Measurements from ENCODE around the gene SHANK1.

SHANK1 gene

DNA sequence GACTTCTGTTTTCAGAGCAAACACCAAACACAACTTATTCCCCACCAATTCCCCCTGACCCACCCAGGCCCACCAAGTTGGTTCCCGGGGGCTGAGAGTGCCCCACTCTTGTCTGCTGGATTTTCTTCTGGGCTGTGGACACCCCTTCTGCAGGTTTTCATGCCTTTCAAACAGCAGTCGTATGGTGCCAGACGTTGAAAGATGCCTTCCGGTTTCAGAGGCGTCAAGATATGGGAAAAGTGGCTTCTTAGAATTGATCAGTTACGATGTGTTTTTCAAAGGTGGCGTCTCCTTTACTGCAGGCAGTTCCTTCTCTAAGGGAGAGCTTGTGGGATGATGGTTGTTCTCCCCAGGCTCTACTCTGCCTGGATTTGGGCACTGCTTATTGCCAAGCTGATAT, 16.3 kb upstream of the SHANK1 start:
- no peaks in the 10 kb centered on the region for H4K20me1 ChIP-seq (ENCODE audit: insufficient read depth, low read length)
- no peak overlapping the region for H3K4me3 ChIP-seq (ENCODE audit: low read depth, low read length, poor library complexity, severe bottlenecking)
- H2AFZ ChIP-seq (ENCODE audit: low read length), result no peak overlapping the region
- no peaks in the 10 kb centered on the region for H3K4me1 ChIP-seq (ENCODE audit: insufficient read depth, low read length, severe bottlenecking)
- TF ChIP-seq, protein P1, sequence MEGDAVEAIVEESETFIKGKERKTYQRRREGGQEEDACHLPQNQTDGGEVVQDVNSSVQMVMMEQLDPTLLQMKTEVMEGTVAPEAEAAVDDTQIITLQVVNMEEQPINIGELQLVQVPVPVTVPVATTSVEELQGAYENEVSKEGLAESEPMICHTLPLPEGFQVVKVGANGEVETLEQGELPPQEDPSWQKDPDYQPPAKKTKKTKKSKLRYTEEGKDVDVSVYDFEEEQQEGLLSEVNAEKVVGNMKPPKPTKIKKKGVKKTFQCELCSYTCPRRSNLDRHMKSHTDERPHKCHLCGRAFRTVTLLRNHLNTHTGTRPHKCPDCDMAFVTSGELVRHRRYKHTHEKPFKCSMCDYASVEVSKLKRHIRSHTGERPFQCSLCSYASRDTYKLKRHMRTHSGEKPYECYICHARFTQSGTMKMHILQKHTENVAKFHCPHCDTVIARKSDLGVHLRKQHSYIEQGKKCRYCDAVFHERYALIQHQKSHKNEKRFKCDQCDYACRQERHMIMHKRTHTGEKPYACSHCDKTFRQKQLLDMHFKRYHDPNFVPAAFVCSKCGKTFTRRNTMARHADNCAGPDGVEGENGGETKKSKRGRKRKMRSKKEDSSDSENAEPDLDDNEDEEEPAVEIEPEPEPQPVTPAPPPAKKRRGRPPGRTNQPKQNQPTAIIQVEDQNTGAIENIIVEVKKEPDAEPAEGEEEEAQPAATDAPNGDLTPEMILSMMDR (IDR thresholded peaks at IDR 0.05; ENCODE audit: low read length), result no peak
- TF ChIP-seq EZH2 (IDR thresholded peaks at IDR 0.05; ENCODE audit: borderline replicate concordance, low read length), result no peak
- no peaks in the 10 kb centered on the region; the same call in 1 of the 2 replicates for H3K27me3 ChIP-seq (ENCODE audit: insufficient read depth, low read length)
- H3F3A ChIP-seq (ENCODE audit: insufficient read depth, low read length), result no peaks in the 10 kb centered on the region
- H3K9me3 ChIP-seq (ENCODE audit: low read length), result no peaks in the 10 kb centered on the region
- no peak overlapping the region for H3K9ac ChIP-seq (ENCODE audit: low read length)
- H3K27ac ChIP-seq (ENCODE audit: low read depth, low read length, poor library complexity, severe bottlenecking), result no peak overlapping the region
- no peak overlapping the region for H3K4me2 ChIP-seq (ENCODE audit: low read length)
- no peaks in the 10 kb centered on the region for H3K36me3 ChIP-seq (ENCODE audit: insufficient read depth, low read length)
- no peaks in the 10 kb centered on the region for H3K79me2 ChIP-seq (ENCODE audit: insufficient read depth, low read length)
- H3K9me2 ChIP-seq (ENCODE audit: low read depth, low read length), result no peaks in the 10 kb centered on the region

DNA sequence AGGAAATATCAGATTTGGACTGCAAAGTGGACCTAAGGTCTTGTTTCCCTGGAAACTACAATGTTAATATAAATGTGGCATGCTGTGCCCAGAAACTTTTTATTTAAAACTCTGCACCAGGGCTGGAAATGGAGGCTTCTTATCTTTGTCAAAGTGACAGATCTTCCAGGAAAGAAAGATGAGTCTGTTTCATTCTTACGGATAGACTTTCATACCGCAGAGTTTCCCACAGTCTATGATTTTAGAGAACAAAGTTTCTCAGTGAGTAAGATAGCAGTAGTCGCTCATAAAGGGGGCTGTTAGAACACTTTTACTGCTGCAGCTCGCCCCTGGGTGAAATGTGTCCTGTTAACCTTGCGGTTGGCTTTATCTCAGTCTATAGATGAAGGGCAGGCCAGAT, 10.3 kb upstream of the SHANK1 start:
- H3K79me2 ChIP-seq (ENCODE audit: insufficient read depth, low read length), result no peaks in the 10 kb centered on the region
- H3F3A ChIP-seq (ENCODE audit: insufficient read depth, low read length), result no peaks in the 10 kb centered on the region
- no peak overlapping the region for H3K9ac ChIP-seq (ENCODE audit: low read length)
- H3K9me3 ChIP-seq (ENCODE audit: low read length), result no peaks in the 10 kb centered on the region
- H2AFZ ChIP-seq (ENCODE audit: low read length), result no peak overlapping the region
- no peaks in the 10 kb centered on the region for H3K36me3 ChIP-seq (ENCODE audit: insufficient read depth, low read length)
- H3K4me1 ChIP-seq (ENCODE audit: insufficient read depth, low read length, severe bottlenecking), result no peaks in the 10 kb centered on the region
- no peak for TF ChIP-seq EZH2 (IDR thresholded peaks at IDR 0.05; ENCODE audit: borderline replicate concordance, low read length)
- TF ChIP-seq, protein P1 (IDR thresholded peaks at IDR 0.05; ENCODE audit: low read length), result no peak
- H3K27me3 ChIP-seq (ENCODE audit: insufficient read depth, low read length), result no peaks in the 10 kb centered on the region
- no peaks in the 10 kb centered on the region for H4K20me1 ChIP-seq (ENCODE audit: insufficient read depth, low read length)
- no peak overlapping the region for H3K4me3 ChIP-seq (ENCODE audit: low read depth, low read length, poor library complexity, severe bottlenecking)
- no peak overlapping the region for H3K4me2 ChIP-seq (ENCODE audit: low read length)
- no peaks in the 10 kb centered on the region for H3K9me2 ChIP-seq (ENCODE audit: low read depth, low read length)
- H3K27ac ChIP-seq (ENCODE audit: low read depth, low read length, poor library complexity, severe bottlenecking), result no peak overlapping the region

DNA sequence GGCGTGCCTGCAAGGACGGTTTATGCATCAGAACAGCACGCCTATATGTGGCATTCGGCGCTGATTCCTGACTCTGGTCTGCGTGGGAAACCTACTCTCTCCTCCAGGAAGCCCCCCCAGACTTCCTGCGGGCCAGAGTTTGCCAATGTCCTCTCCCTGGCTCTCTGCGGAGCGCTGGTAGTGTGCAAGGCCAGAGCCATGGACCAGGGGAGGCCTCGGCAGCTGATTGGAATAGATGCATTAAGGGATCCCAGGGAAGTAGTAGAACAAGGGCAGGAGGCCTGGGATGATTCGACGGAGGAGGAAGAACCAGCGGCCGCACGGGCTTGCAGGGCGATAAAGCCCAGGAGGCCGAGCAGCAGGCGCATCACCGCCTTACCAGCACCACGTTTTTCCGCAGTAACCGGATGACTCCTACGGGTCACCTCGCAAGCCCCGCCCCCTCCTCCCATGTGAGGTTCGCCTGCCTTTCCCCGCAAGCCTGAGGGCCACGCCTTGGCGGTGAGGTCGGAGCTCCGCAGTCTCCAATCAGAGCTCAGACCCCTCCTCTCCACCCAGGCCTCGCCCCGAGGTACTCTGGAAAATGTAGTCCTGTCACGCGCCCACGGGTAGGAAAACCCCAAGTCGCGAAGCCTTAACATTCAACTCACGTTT, 8.6 kb upstream of the SHANK1 start:
- H3K36me3 ChIP-seq (ENCODE audit: insufficient read depth, low read length), result no peaks in the 10 kb centered on the region
- H3K9me3 ChIP-seq (ENCODE audit: low read length), result no peaks in the 10 kb centered on the region
- no peaks in the 10 kb centered on the region for H3K27me3 ChIP-seq (ENCODE audit: insufficient read depth, low read length)
- H3K9me2 ChIP-seq (ENCODE audit: low read depth, low read length), result no peaks in the 10 kb centered on the region
- no peaks in the 10 kb centered on the region for H3K79me2 ChIP-seq (ENCODE audit: insufficient read depth, low read length)
- no peaks in the 10 kb centered on the region for H4K20me1 ChIP-seq (ENCODE audit: insufficient read depth, low read length)
- TF ChIP-seq EZH2 (IDR thresholded peaks at IDR 0.05; ENCODE audit: borderline replicate concordance, low read length), result no peak
- TF ChIP-seq, protein P1 (IDR thresholded peaks at IDR 0.05; ENCODE audit: low read length), result no peak
- H3K4me3 ChIP-seq (ENCODE audit: low read depth, low read length, poor library complexity, severe bottlenecking), result no peak overlapping the region
- no peaks in the 10 kb centered on the region for H3F3A ChIP-seq (ENCODE audit: insufficient read depth, low read length)
- H3K4me1 ChIP-seq (ENCODE audit: insufficient read depth, low read length, severe bottlenecking), result no peaks in the 10 kb centered on the region
- no peak overlapping the region for H2AFZ ChIP-seq (ENCODE audit: low read length)
- no peak overlapping the region for H3K9ac ChIP-seq (ENCODE audit: low read length)
- no peak overlapping the region for H3K4me2 ChIP-seq (ENCODE audit: low read length)
- H3K27ac ChIP-seq (ENCODE audit: low read depth, low read length, poor library complexity, severe bottlenecking), result no peak overlapping the region

All from OCI-LY1 (cell line).